Activated T-cell treated with anti-CD3 and anti-CD28 coated beads, Interleukin-2, amount 50 U/mL, for 48 hours (primary cell): Measurements from ENCODE around the gene MYO1H.
"Not testable (repeated sequence)": the region's sequence is repeated elsewhere in the genome, so short reads cannot be mapped to it uniquely, and the experiment has no call there.

Source experiments
- DNase-seq, 2 experiments: peaks; one replicate each; pipeline ENCODE4 v3.0.0-alpha.2; 2020

MYO1H gene

DNA sequence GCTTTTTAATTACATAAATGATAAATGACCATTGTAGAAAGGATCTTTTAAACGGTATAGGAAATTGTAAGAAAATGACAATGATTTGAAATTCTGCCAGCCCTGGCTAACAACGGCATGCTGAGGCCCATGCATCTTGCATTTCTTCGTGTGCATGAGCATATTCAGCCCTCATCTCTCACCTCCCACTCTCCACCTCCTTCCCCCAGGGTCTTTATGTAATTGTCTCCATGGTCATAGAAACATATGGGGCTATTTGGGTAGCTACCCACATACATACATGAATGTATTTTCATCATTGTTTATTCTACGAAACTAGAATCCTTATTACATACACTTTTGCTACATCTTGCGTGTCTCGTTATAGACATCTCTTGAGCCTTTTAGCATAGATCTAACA lies 4.5 kb downstream of the MYO1H start:
- DNase-seq, result no peak

DNA sequence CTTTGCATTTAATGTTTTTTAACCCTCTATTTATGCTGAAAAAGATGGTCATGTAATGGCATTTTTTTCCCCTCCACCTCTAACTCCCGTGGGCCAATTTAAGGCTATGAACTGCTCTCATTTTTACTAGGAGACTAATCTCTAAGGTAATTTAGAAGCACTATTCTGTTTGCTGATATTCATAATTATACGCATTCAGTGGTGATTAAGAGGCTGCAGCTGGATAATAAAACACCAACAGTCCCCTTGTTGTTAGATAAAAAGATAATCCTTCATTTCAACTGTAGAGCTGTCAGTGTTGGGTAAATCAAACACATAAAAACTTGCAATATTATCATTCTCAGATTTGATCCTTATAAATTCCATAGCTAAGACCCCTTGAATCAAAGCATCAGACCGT lies 8.9 kb downstream of the MYO1H start:
- DNase-seq, result no peak

DNA sequence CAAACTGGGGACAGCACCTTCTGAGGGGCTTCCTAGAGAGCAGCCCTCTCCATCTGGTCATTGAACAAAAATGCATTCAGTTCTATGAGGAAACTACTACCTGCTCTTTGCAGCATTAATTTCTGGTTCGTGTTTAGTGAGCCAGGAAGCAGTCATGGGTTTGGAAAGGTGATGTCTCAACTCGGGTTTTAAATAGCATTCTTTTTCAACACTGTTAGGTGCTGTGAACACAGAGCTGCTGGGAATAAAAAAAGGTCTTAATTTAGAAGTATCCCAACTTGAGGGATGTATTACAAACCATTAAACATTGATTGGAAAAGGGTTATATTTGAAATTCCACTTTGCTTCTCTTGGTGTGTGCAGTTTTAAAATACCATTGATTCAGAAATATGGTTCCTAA lies 9.3 kb downstream of the MYO1H start:
- no peak for DNase-seq

DNA sequence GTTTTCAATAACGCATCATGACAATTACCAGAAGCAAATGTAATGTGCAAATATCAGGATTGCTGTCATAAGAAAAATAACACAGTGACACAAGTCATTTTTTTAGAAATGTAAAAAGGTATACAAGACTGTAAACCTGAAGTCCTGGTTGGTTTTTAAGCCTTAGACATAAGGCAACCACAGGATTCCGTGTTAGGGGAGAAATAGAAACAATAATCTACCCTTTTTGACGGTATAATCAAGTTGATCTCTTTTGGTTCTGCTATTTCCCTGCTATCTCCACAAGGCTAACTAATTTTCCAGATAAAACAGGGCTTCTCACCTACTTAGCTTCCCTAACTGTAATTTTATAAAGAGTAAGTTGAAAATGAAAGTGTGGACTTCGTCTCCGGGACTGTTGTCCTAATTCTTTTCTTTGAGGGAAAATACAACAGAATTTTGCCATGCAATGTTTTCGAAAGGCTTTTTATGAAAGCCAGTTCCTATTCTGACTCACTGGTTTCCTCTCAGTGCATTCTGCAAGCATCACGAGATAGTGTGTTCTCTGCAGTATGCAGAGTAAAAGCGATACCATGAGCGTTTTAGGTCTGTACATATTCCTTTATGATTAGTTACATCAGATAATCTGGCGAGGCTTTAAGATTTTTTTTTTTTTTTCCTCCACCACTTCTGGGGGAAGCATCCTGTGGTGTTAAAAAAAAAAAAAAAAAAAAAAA lies 10.6 kb downstream of the MYO1H start:
- no peak for DNase-seq

DNA sequence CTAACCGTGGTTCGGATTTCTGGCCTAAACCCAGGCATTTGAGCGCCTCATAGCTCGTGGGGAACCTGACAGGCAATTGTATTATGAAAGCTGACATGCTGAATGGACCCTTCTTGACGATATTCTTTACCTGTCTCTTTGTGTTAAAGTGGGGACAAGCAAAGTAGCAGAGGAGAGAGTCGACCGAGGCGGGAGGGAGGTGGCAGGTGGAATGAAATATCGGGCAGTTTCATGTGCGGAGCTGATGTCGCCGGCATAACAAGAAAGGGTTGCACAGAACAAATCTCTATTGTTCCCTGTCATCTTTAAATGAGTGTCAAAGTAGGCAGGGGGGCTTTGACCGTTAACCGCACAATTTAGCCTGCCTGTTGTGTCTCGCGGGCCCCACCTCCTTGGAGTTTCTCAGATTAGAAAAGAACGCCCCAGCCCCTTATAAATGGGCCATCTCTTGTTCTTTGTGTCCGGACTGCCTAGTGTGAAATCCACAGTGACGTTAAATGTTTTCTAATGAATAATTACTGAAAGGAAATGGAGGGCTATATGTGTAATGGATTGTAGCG lies 11.5 kb downstream of the MYO1H start:
- DNase-seq, result no peak

DNA sequence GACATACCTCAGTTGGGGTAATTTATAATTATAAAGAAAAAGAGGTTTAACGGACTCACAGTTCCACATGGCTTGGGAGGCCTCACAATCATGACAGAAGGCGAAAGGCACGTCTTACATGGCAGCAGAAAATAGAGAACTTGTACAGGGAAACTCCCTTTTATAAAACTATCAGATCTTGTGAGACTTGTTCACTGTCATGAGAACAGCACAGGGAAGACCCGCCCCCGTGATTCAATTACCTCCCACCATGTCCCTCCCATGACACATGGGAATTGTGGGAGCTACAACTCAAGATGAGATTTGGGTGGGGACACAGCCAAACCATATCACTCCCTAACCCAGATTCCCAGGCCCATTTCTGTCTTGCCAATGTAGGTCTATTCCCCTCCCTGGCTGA lies 22.1 kb downstream of the MYO1H start:
- no peak for DNase-seq

DNA sequence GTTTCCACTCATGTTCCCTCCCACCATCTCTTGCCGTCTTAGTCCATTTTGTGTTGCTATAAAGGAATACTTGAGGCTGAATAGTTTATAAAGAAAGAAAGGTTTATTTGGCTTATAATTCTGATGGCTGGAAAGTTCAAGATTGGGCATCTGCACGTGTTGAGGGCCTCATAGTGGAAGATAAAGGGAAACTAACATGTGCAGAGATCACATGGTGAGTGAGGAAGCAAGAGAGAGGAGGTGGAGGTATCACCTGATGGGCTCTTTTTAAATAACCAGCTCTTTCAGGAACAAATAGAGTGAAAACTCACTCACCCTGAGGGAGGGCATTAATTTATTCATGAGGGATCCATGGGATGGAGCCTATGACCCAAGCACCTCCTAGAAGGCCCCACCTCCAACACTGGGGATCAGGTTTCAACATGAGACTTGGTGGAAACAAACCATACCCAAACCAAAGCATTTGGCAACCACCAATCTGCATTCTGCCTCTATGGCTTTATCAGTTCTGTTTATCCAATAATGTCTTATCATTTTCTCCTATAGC lies 29.5 kb downstream of the MYO1H start:
- no peak for DNase-seq

DNA sequence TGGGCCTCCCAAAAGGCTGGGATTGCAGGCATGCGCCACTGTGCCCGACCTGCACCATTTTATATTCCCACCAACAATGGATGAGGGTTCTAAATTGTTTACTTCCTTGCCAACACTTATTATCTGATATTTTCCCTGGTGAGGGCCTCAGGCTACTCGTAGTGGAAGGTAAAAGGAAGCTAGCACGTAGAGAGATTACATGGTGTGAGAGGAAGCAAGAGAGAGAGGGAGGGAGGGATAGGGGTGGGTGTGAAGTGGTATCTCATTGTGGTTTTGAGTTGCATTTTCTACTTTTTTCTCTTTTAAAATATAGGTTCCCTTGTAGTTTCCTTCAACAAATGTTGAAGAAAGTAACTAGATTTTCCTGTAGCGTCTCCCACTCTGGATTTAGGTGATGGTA lies 30.9 kb downstream of the MYO1H start:
- no peak for DNase-seq

DNA sequence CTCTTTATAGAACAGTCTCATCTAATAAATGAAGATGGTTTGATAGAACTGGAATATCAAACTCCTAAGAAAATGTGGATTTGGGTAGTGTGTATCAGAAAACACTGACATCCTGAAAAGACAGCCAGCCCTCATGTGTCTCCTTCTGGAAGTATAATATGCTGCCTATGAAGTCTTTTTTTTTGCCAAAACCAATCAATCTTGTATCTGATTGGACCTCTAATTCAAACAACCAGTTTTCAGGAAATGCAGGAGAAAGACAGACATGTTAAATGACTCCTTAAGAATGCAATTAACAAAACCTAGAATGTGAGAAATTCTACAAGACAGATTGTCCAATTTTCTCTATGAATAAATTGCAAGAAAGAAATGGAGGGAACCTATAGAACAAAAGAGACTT lies 34.3 kb downstream of the MYO1H start:
- no peak for DNase-seq

DNA sequence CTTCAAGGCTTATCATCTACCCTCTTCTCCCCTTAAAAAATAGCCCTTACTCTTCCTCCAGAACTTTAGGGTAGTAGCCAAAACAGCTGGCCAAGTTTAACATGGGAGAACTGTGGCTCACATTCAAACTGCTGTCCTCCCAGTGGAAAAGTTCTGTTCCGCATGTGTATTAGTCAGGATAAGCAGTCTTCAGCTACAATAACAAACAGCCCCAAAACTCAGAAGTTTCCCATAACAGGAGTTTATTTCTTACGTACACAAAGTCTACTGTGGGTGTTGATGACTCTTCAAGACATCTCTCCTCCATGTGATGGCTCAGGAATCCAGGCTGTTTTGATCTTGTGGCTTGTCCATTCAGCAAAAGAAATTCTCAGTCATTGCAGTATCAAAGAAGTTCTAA lies 35.5 kb downstream of the MYO1H start:
- DNase-seq, result no peak

DNA sequence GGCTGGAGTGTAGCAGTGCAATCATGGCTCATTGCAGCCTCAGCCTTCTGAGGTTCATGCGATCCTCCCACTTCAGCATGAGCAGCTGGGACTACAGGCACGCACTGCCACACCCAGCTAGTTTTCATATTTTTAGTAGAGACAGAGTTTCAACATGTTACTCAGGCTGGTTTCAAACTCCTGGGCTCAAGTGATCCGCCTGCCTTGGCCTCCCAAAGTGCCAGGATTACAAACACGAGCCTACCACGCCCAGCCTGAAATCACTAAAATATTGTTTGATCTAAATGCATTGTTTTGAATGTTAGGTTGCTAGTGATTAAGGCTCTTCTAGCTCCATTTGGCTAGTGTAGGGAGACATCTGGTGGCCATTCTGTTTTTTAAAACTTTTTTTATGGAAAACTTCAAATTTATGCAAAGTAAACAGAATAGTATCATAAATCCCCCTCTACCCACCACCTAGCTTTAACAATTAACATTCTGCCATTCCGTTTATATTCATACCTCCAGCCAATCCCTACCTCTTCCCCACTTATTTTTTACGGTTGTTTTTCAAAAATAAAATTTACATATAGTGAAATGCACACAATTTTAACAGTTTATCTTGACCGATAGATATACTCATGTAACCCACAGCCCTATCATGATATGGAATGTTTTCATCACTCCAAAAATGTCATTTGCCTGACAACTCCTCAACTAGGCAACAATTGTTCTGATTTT lies 37.8 kb downstream of the MYO1H start:
- DNase-seq, result no peak

DNA sequence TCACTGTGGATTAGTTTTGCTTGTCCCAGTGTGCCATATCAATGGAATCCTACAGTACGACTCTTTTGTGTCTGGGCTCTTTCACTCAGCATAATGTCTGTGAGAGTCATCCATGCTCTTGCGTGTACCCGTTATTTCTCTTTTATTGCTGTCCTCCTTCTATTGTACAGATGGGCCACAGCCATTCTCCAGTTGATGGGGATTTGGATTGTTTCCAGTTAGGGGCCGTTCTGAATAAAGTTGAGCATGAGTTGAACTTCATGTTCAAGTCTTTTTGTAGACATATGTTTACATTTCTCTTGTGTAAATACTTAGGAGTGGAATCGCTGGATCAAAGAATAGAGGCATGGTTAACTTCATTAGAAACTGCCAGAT lies 38.3 kb downstream of the MYO1H start:
- DNase-seq, result no peak

DNA sequence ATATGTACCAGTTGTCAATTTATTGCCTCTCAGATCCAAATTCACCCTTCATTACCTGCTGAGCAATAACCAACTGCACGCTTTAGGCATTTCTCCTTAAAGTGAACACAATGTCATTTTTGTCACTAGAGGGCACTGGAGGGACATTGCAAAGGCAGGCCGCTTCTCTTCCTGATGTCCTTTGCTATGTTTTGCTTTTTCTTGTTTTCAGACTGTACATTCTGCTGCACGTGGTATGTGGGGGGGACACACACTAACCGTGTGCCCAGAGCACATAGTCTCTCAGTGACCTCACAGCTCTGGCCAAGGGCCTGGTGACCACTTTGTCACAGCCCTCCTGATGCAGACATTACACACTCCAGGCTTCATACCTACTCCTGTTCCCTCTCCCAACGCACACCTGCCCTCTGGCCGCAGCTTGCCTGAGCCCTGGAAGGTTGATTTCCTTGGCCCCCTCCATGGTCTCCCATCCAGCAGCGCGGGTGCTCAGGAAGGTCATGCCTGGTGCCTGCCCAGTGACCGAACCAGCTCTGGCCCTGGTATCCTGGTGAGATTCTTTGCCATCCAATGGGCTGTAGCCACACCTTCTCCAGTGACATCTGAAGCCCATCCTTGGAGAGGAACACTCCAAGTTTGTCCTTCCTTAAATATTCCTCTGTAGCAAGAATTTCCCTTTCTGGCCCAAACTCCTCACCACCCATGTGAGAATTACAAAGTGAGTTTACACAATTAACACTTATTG lies 39.9 kb downstream of the MYO1H start:
- DNase-seq, result no peak

DNA sequence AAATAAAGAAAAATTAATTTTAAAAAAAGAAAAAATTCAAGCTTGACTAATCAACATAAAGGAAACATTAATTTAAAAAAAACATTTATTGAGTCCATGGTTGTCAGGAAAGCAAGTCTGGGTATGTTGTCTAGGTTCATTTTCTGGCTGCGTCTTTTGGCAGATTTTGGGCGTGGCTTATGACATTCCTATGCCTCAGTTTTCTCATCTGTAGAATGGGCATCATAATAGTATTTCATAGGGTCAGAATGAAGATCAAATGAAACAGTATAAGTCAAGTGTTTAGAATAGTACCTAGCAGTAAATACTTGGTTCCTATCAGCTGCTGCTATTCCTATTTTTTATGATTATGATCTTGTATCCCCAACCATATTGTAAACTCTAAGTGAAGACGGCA lies 40.5 kb downstream of the MYO1H start:
- no peak for DNase-seq

DNA sequence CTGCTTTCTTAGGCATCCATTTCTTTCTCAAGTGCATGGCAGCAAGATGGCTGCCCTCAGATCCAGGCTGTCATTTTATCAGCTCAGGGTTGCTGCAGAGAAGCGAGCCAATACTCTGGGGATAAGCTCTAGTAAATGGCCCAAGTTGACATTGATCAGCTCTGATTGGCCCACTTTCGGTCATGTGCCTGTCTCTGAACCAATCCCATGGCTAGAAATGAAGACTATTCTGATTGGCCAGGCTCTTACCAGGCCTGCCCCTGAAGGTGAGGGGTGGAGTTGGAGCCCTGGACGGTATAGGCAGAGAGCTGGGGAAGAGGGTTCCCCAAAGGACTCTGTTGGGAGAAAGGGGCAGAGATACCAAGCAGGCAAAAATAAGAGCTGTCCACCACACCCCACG lies 41.4 kb downstream of the MYO1H start:
- DNase-seq, result peak in 1 of 2 experiments; percentile 19

DNA sequence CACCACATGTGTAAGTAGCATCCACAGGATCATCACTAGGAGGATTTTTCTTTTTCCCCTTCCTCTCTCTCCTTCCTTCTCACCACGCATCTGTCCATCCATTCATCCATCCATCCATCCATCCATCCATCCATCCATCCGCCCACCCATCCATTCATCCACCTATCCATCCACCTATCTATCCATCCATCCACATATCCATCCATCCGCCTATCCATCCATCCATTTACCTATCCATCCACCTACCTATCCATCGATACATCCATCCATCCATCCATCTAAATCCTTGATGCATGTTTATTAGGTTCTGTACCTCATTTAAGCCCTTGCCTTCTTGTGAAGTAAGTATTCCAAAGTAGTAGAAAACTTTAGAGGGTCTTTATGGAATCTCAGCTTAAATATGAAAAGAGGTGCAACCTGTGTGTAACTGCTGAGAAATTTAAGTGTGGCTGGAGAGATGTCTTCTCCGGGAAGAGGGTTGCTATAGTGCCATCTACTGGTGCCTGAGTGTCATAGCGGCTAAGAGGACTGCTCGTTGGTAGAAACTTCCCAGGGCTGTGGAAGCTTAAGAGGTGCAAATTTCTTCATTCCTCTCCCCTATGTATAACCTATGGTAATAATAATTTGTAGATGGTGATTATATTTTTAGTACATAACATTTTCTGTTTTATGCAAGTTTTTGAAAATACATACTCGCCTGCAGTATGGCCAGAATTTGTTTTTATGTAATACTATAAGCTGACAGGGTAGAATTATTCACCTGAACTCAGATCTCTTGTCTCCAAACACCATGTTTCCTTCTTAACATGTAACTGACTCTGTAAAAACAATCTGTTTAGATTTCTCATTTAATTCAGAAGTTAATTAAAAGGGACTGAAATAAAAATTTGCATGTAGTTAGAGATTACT lies 46.0 kb downstream of the MYO1H start:
- peak; percentile 32 to 44 for DNase-seq

DNA sequence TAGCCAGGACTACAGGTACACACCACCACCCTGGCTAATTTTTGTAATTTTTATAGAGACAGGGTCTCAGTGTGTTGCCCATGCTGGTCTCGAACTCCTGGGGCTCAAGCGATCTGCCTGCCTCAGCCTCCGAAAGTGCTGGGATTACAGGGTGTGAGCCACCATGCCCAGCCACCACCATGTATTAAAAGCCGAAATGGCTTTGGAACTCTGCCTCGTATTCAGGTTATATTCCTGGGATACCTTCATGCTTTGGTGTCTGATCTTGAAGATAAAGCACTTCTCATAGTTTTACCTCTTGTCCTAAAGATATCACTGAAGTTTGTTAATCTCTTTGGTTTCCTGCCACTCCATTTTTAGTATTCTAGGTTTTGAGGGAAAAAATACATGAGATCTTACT lies 47.2 kb downstream of the MYO1H start:
- DNase-seq, result no peak

DNA sequence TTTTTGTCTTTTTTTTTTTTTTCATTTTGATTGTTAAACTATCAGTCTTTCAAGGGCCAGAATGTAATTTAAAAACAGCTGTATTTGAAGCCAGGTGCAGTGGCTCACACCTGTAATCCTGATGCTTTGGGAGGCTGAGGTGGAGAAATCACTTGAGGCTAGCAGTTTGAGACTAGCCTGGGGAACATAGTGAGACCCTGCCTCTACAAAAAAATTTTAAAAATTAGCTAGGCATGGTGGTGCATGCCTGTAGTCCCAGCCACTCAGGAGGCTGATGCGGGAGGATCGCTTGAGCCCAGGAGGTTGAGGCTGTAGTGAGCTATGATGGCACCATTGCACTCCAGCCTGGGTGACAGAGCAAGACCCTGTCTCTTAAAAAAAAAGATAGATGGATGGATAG lies 57.1 kb downstream of the MYO1H start:
- not testable (repeated sequence) for DNase-seq

DNA sequence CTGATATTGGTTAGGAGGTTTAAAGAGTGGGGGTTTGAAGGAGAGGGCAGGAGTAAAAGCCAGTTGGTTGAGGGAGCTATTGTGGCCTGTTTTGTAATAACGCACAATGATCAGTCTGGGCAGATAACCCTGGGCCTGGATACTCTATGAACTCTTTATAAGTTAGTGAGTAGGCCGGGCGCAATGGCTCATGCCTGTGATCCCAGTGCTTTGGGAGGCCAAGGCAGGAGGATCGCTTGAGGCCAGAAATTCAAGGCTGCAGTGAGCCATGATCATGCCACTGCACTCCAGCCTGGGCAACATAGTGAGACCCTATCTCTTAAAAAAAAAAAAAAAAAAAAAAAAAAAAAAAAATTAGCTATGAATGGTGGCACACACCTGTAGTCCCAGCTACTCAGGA lies 58.4 kb downstream of the MYO1H start:
- DNase-seq, result not testable (repeated sequence)

DNA sequence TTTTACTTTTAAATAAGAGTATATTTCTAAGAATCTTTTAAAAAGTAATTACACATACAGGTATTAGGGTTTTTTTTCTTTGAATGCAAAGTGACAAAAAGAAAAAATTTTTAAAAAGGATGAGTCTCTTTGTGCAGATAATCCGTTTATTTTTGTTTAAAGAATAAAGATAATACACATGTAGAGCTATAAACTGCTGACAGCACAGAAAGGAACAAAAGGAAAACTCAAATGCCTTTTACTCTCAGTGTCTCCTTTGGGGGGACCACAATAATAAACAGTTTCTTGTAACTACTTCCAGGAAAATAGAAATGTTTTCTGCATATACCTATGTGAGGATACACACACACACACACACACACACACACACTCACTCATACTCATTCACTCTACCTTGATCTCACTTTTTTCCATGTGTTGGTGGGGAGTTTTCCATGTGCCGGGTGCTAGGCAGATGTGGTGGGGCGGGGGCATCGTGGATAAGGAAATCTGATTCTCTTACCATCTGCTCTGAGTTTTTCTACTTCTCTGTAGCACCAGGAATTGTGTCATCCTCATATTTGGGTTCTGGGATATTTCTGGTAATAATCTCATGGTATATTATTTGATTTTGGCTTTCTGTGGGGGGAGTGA lies 71.3 kb downstream of the MYO1H start:
- no peak for DNase-seq

DNA sequence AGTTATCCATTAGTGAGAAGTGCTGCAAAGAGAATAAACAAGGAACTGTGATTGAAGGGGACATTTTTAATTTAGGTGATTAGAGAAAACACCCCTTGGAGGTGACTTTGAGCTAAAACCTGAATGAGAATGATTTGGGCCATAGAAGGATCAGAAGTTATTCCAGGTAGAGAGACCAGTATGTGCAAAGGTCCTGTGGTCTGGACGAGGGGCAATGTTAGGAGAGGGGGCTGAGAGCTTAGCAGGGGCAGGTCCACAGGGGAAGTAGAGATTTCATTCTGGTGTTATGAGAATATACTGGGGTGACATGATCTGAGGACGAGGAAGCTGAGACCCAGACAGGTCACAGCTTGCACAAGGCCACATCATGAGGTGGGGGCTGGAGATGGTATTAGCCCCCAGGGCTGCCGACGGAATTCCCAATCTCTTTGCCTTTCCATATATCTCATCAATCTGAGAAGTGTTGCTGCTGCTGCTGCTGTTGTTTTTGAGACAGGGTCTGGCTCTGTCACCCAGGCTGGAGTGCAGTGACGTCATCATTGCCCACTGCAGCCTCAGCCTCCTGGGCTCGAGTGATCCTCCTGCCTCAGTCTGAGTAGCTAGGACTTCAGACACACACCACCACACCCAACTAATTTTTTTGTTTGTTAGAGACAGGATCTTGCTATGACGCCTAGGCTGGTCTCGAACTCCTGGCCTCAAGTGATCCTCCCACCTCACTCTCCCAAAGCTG lies 73.8 kb downstream of the MYO1H start:
- no peak for DNase-seq
